GM18498 (cell line): ENCODE results near the gene AGBL2.
"Not testable (repeated sequence)": the region's sequence is repeated elsewhere in the genome, so short reads cannot be mapped to it uniquely, and the experiment has no call there.

Experiments used
- ATAC-seq: cut with Tn5 transposase; IDR thresholded peaks from one replicate; pipeline ENCODE4 v1.9.1; 2021; ENCODE audit warnings: mild to moderate bottlenecking, moderate library complexity; ENCODE audit not compliant: unreplicated experiment

The AGBL2 gene

DNA sequence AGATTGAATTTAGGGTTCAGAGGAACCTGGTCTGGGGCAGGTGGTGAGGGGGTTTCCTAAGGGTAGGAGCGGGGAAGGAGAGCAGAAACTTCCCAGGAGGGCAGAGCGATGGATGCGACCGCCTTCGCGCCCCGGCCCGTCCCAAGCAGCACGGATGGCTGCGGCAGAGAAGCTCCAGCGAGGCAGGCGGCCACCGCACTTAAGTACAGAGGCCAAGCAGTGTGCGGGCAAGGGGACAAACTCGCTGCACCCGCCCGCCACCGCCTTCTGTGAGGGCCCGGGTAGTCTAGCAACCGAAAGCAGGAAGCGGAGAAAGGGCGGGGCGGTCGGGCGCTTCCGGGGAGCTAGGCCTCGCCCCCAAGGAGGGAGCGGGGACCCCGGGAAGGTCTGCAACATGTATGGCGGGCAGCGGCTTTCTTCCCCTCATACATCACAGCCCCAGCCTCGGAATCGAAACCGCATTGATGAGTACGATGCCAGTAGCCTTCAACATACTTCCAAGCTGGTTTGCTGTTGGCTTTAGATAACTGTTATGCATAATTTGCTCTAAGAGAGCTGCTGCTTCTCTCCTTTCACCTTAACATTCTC lies at the start of gene AGBL2:
AGBL2 (minus strand) TSS at position 288 of the 588 bp plus-strand sequence. CDS start 719 bp downstream, outside the sequence.
- ATAC-seq, result peak; percentile 99

GRCh38 chr11:47759291-47759690 lies 44.1 kb upstream of the AGBL2 start:
- not testable (repeated sequence) for ATAC-seq

DNA sequence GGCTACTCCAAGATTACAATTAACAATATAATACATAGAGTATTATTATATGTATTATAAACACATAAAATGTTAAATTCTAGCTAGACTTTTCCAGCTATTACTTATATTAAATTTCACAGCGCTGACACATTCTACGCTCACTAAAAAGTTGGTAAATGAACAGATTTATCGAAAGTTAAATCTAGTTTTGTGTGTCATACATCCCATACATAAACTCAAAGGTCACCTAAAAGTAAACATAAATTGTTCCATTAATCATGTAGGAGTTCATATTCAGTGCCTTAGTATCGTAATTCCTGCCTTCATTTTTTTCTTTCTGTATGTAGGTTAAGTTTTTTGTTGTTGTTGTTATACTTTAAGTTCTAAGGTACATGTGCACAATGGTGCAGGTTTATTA lies 41.0 kb upstream of the AGBL2 start:
- no peak for ATAC-seq

- no peak for ATAC-seq
Measured at GRCh38 chr11:47750725-47751124, 35.6 kb upstream of the AGBL2 start.

- not testable (repeated sequence) for ATAC-seq
Measured at GRCh38 chr11:47742494-47742893, 27.3 kb upstream of the AGBL2 start.

DNA sequence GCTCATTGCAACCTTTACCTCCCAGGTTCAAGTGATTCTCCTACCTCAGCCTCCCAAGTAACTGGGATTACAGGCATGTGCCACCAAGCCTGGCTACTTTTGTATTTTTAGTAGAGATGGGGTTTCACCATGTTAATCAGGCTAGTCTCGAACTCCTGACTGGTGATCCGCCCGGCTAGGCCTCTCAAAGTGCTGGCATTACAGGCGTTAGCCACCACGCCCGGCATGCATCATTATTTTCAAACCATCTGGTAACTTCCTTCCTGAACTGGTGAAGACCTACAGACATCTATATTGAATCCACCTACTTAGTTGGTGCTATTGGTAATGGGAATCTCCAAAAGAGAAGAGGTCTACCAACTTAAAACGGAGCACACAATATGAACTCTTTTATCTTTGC lies 22.6 kb upstream of the AGBL2 start:
- not testable (repeated sequence) for ATAC-seq

DNA sequence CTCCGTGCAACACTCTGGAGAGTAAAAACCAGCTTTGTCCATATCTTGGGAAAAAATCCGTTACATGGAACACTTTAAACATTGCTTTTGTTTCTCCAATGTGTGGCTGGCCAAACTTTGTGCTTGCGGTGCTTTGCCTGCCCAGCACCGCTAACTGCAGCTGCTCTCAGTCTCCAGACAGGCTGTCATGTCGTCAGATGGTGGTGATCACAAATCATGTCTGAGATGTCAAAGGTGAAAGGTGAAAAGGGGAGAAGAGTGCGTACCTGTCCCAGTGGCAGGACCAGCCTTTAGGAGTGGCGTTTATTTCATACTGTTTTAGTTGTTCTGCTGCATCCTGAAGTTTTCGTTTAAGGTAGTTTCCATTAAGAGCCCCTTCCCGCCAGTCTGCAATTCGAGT lies 17.1 kb upstream of the AGBL2 start:
- ATAC-seq, result no peak

GRCh38 chr11:47731475-47731874 lies 16.3 kb upstream of the AGBL2 start:
- no peak for ATAC-seq

DNA sequence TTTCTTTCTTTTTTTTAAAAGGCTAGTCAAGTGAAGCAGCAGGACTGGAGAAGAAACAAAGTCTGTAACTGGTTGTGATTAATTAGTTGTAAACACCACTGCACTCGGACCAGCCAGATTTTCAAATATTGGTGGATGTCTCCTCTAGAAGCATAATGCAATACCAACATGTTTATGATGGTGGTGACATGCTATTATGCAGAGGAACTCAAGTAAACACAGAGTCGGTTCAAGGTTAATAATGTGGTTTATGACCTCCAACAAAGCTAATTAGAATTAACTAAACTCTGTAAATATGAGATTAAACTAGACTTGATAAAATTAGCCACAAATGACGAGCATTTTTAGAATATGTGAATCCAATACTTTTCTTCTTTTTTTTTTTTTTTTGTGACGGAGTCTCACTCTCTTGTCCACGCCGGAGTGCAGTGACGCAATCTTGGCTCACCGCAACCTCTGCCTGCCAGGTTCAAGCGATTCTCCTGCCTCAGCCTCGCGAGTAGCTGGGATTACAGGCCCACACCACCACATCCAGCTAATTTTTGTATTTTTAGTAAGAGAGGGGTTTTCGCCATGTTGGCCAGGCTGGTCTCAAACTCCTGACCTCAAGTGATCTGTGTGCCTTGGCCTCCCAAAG lies 11.8 kb upstream of the AGBL2 start:
- ATAC-seq, result no peak

DNA sequence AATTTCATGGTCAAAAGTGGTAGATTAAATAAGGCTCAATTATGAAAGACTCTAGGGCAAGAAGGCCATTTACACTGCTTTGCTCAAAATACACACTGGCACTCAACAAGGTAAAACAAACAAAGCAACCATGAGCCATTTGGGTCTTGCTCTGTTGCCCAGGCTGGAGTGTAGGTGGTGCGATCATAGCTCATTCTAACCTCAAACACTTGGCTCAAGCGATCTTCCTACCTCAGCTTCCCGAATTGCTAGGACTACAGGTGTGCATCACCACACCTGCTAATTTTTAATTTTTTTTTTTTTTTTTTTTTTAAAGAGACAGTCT lies 10.9 kb upstream of the AGBL2 start:
- no peak for ATAC-seq

DNA sequence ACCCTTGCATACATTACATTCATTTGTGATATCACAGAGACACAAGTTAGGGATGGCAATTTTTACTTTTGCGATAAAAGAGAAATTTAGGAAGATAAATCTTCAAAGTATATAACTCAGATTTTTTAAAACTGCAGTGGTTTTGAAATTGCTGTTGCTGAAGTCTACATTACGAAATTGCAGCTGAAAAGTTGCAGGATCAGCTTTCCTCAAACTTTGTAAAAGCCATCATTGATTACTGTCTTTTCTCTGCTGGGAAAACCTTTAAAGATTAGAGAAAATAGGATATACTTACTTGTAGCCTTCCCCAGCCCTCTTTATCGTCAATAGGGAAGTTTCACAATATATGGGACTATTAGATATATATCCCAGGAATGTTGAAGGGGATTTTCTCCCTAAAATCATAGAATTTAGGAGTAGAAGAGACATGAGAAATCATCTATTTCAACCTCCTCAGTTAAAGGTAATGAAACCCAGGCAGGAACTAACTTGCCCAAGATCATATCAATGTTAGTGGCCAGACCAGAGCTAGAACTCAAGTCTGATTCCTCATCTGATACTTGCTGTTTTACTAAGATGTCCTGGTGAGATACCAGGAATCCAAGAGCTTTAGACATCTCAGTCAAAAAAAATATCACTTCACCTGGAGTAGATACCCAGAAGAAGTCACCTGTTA lies 10.4 kb upstream of the AGBL2 start:
- ATAC-seq, result no peak

- ATAC-seq, result no peak
Measured at GRCh38 chr11:47724041-47724729, 9.0 kb upstream of the AGBL2 start.

GRCh38 chr11:47723041-47723440 lies 7.9 kb upstream of the AGBL2 start:
- no peak for ATAC-seq

- no peak for ATAC-seq
Measured at GRCh38 chr11:47720651-47721050, 5.5 kb upstream of the AGBL2 start.

- ATAC-seq, result no peak
Measured at GRCh38 chr11:47716692-47717091, 1.5 kb upstream of the AGBL2 start.

- ATAC-seq, result no peak
Measured at GRCh38 chr11:47714554-47715081, 551 bp downstream of the AGBL2 start.

DNA sequence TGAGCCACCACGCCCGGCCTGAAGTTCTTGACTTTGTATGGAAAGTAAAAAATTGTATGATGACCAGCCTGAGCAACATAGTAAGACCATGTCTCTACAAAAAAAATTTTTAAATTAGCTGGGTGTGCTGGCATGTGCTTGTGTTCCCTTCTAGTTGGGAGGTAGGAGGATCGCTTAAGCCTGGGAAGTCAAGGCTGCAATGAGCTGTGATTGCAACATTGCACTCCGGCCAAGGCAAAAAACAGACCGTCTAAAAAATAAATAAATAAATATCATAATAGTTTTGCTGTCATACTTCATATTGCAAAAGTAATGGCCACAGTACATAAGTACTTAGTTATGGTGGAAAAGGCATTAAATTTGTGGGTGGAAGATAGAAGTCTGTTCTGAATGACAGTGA lies 3.4 kb downstream of the AGBL2 start:
- no peak for ATAC-seq

DNA sequence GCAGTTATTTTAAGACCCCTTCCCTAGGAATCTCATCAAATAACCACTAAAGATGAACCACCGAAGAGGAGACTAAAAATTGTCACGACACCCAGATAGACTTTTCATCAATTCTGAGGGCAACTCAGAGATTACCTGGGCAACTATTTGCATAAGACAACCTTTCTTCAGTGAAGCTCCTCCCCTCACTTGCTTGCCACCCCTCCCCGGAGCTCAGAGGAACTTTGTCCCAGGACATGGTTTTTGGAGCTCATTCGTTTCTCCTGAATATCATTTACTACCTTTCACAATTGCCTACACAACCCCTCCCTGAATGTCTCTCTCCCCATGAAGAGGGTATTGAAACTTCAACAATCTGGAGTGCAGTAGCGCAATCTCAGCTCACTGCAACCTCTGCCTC lies 3.9 kb downstream of the AGBL2 start:
- no peak for ATAC-seq

DNA sequence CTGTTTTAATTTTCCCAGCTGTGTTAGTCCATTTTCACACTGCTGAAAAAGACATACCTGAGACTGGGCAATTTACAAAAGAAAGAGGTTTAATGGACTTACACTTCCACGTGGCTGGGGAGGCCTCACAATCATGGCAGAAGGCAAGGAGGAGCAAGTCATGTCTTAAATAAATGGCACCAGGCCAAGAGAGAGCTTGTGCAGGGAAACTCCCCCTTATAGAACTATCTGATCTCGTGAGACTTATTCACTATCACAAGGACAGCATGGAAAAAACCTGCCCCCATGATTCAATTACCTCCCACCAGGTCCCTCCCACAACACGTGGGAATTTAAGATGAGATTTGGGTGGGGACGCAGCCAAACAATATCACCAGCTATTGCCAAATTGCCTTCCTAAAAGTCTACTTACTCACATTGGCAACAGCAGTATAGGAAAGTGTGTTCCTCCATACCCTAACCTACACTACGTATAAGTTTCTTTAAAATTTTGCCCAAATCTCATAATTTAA lies 7.8 kb downstream of the AGBL2 start:
- ATAC-seq, result not testable (repeated sequence)

- ATAC-seq, result no peak
Measured at GRCh38 chr11:47705721-47706120, 9.4 kb downstream of the AGBL2 start.

DNA sequence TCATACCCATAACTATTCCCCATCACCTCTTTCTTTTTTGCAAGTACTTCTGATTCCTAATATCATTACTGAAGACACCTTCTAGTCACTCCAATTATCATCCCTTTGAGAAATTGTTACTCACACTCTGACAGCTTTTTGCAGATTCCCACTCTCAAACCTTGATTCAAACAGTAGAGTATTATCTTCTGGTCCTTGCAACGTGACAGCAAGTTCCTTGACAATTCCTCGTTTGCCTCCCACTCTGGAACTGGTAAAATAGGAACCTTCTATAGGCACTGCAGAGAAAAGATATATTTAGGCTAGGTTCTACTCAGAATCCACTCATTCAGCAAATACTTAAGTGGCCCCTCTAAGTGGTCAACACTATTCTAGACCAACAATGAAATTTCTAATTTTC lies 23.2 kb downstream of the AGBL2 start:
- ATAC-seq, result no peak
